Measurements from ENCODE around the gene TIMM29.
A peak's percentile ranks its signal among the peaks of the same experiment; 100 is the strongest.

Gene TIMM29

GRCh38 chr19:10923260-10924112 lies 5.1 kb upstream of the TIMM29 start:
- DNase-seq: no peak
- H3K4me3 ChIP-seq (ENCODE audit: low read length): no peak overlapping the region
- no peaks in the 10 kb centered on the region for H3F3A ChIP-seq (ENCODE audit: insufficient read depth, low read length)
- H3K9me3 ChIP-seq (replicated peaks; ENCODE audit: insufficient read depth, low read length): no peaks in the 10 kb centered on the region
- H3K27me3 ChIP-seq (replicated peaks; ENCODE audit: insufficient read depth, low read length): no peaks in the 10 kb centered on the region
- no peaks in the 10 kb centered on the region for H4K20me1 ChIP-seq (ENCODE audit: insufficient read depth, low read length)
- peaks cover 7% of the 10 kb centered on the region; the same call in 1 of the 2 replicates for H3K4me1 ChIP-seq (ENCODE audit: low read length)
- H3K9ac ChIP-seq (ENCODE audit: low read length): no peak overlapping the region
- no peak overlapping the region for H3K27ac ChIP-seq (ENCODE audit: low read length)
- no peak overlapping the region for H3K4me2 ChIP-seq (ENCODE audit: low read depth, low read length)
- H3K79me2 ChIP-seq (ENCODE audit: low read length): peaks cover 14% of the 10 kb centered on the region
- no peaks in the 10 kb centered on the region for H3K36me3 ChIP-seq (replicated peaks; ENCODE audit: insufficient read depth, low read length)
- no peaks in the 10 kb centered on the region for H3K9me2 ChIP-seq (replicated peaks; ENCODE audit: insufficient read depth, low read length)
- no peak overlapping the region for H2AFZ ChIP-seq (ENCODE audit: low read length)
- no peak for TF ChIP-seq EZH2phosphoT487 (IDR thresholded peaks at IDR 0.05; ENCODE audit: low read length)
- no peak for TF ChIP-seq EZH2 (optimal IDR thresholded peaks at IDR 0.05; ENCODE audit: low read depth, low read length)
- no peak for TF ChIP-seq CTCF (IDR thresholded peaks at IDR 0.05; ENCODE audit: low read length)

GRCh38 chr19:10924597-10924996 lies 4.0 kb upstream of the TIMM29 start:
- H2AFZ ChIP-seq (ENCODE audit: low read length): no peak overlapping the region
- peaks cover 7% of the 10 kb centered on the region; the same call in 1 of the 2 replicates for H3K4me1 ChIP-seq (ENCODE audit: low read length)
- H3F3A ChIP-seq (ENCODE audit: insufficient read depth, low read length): 0 out of 2 replicates have a peak, but pooled peaks cover 2% of the 10 kb centered on the region
- H3K9ac ChIP-seq (ENCODE audit: low read length): no peak overlapping the region
- H3K27me3 ChIP-seq (replicated peaks; ENCODE audit: insufficient read depth, low read length): no peaks in the 10 kb centered on the region
- H3K9me3 ChIP-seq (replicated peaks; ENCODE audit: insufficient read depth, low read length): no peaks in the 10 kb centered on the region
- peaks cover 24% of the 10 kb centered on the region for H3K79me2 ChIP-seq (ENCODE audit: low read length)
- no peak overlapping the region for H3K4me2 ChIP-seq (ENCODE audit: low read depth, low read length)
- no peaks in the 10 kb centered on the region for H3K36me3 ChIP-seq (replicated peaks; ENCODE audit: insufficient read depth, low read length)
- H4K20me1 ChIP-seq (ENCODE audit: insufficient read depth, low read length): no peaks in the 10 kb centered on the region
- no peak for TF ChIP-seq CTCF (IDR thresholded peaks at IDR 0.05; ENCODE audit: low read length)
- no peak for TF ChIP-seq EZH2phosphoT487 (IDR thresholded peaks at IDR 0.05; ENCODE audit: low read length)
- TF ChIP-seq EZH2 (optimal IDR thresholded peaks at IDR 0.05; ENCODE audit: low read depth, low read length): no peak
- H3K27ac ChIP-seq (ENCODE audit: low read length): no peak overlapping the region
- H3K9me2 ChIP-seq (replicated peaks; ENCODE audit: insufficient read depth, low read length): no peaks in the 10 kb centered on the region
- no peak for DNase-seq
- H3K4me3 ChIP-seq (ENCODE audit: low read length): no peak overlapping the region

- Histone ChIP-seq H3K27me3 (replicated peaks; ENCODE audit: insufficient read depth, low read length) (no peaks in the 10 kb centered on the region), H3K79me2 (ENCODE audit: low read length) (peaks cover 53% of the 10 kb centered on the region), H3K9me2 (replicated peaks; ENCODE audit: insufficient read depth, low read length) (no peaks in the 10 kb centered on the region), H3K4me3 (ENCODE audit: low read length) (peak overlapping the region; percentile 97), H3K4me1 (ENCODE audit: low read length) (peaks cover 10% of the 10 kb centered on the region), H4K20me1 (ENCODE audit: insufficient read depth, low read length) (no peaks in the 10 kb centered on the region), H3F3A (ENCODE audit: insufficient read depth, low read length) (0 out of 2 replicates have a peak, but pooled peaks cover 6% of the 10 kb centered on the region), H3K4me2 (ENCODE audit: low read depth, low read length) (peak overlapping the region; percentile 95), H3K27ac (ENCODE audit: low read length) (no peak overlapping the region), H3K9ac (ENCODE audit: low read length) (peak overlapping the region; percentile 75), H2AFZ (ENCODE audit: low read length) (peak overlapping the region; percentile 79), H3K36me3 (replicated peaks; ENCODE audit: insufficient read depth, low read length) (no peaks in the 10 kb centered on the region), H3K9me3 (replicated peaks; ENCODE audit: insufficient read depth, low read length) (no peaks in the 10 kb centered on the region)
- no peak for TF ChIP-seq EZH2phosphoT487 (IDR thresholded peaks at IDR 0.05; ENCODE audit: low read length)
- TF ChIP-seq CTCF (IDR thresholded peaks at IDR 0.05; ENCODE audit: low read length): no peak
- no peak for TF ChIP-seq EZH2 (optimal IDR thresholded peaks at IDR 0.05; ENCODE audit: low read depth, low read length)
- no peak for DNase-seq
Measured at GRCh38 chr19:10927730-10928562, 665 bp upstream of the TIMM29 start.
